Nucleus accumbens (tissue), 56 donors: Measurements from ENCODE around the gene KIAA1755.

ENCODE experiments used
- DNase-seq, 56 donors: peaks; one replicate each; lab custom pipeline; 2025; lab: John Stamatoyannopoulos, UW

KIAA1755 gene

DNA sequence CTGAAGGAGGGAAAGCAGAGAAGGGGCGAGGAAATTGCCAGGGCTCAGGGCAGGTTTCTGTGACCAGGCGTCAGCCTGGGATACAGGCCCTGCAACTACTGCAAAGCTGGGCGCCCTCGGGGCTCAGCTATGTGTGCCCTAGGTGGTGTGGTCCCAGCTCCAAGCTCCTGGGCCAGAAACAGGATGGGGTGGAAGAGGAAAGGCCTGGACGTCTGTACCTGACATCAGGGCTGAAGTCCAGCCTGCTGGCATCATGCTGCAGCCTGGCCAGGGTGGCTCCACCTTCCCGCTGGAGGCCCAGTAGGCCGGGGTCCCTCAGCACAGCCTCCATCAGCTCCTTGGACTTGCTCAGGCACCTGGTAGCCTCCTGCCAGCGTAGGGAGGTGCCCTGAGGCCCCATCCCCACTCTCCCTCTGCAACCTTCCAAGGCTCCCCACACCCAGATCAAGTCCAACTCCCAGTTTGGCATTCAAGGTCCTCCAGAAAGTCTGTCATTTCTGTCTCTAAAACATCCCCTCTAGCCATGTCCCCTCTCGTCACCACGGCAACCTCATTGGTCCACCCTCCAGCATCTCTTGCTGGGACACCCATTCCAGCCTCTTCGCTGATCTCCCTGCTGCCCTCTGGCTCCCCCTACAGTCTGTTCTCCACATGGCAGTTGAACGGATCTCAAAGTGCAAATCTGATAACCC, 38.2 kb downstream of the KIAA1755 start:
- DNase-seq = peak in 29 of 56 donors; percentile 8 to 71 (median 30)

DNA sequence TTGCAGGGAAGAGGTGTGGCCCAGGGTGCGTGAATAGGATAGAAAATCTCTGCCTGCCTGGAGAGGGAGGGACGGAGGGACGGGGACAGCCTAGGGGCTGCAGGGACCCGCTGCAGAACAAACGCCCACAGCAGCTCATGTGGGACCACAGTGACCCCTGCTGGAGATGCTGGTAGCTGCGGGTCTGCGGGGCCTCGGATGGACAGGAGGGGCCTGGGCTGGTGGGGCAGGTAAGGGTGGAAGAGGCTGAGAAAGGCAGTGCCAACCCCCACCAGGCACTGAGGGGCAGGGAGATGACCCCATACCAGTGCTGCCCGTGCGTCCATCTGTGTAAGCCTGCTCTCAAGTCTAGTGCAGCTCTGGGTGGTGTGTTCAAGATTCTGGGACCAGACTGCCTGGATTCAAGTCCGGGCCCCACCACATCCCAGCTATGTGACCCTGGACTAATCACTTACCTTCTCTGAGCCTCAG, 39.4 kb downstream of the KIAA1755 start:
- DNase-seq = peak in 35 of 56 donors; percentile 10 to 76 (median 39)

DNA sequence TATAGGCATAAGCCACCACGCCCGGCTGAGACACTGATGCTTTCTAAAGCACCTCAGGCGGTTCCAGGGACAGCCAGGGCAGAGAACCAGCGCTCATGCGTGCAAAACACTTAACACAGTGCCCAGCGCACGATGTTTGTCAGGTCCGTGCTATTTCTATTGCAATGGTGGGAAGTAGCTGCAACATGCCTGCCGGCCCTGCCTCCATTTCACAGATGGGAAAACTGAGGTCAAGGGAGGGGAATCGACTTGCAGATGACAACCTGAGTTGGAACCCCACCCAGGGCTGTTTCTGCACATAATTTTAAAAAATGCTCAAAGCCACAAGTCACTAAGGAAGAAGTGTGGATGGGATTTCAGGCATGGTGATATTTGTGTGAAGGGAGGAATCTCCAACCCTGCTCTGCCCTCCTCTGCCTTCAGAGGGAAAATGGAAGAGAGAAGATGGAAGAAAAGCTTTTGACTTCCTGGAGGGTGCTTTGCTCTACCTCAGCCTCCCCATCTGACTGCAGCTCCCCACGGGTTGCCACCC, 39.9 kb downstream of the KIAA1755 start:
- no peak for DNase-seq

DNA sequence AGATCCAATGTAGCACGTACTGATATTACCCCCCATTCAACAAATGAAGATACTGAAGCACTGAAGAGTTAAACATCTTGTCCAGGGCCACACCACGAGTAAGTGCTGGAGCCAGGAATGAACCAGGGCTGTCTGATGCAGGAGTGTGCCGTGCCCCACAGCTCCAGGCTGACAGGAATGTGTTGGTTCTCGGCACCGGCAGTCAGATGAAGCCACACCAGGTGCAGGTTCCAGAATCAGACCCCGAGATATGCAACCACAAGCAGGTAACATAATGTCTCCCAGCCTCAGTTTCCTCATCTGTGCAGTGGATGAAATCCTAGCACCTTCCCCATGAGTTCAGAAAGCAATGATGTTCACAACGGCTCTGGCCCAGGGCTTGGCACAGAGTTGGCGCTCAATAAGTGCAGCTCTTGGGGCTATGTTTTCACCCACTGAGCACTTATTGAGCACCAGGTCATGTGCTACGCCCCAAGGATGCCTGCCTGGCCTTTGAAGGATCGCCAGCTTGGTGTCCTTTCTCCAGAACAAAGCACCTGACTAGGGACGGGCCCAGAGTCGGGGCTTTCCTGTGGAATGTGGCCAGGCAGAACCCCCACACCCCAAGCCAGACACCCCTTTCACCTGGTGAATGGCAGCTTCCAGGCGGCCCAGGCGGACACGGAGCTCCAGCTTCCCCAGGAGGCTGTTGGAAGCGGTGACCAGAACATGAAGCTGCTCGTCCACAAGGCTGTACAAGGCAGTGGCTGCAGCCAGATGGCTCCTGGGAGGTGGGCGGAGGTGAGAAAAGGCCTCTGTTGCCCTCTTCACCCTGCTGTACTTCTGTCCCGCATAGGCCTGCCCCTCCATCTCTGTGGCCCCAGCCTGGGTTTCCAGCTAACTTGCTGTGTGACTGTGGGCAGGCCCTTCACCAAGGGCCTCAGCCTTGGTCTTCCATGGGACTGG, 41.3 kb downstream of the KIAA1755 start:
- DNase-seq = no peak

DNA sequence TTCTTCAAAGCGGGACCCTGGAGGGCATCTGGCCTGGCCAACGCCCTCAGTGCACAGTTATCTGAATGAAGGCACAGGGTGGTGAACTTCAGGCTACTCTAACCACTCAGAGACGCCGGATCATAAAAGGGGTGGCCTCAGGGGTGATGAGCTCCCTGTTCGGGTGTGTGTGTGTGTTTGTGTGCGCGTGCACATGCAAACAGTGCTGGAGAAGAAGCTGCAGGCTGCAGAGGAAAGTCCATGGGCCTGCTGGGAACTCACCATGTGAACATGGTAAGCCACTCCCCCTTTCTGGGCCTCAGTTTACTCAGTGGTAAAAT, 42.0 kb downstream of the KIAA1755 start:
- no peak for DNase-seq

DNA sequence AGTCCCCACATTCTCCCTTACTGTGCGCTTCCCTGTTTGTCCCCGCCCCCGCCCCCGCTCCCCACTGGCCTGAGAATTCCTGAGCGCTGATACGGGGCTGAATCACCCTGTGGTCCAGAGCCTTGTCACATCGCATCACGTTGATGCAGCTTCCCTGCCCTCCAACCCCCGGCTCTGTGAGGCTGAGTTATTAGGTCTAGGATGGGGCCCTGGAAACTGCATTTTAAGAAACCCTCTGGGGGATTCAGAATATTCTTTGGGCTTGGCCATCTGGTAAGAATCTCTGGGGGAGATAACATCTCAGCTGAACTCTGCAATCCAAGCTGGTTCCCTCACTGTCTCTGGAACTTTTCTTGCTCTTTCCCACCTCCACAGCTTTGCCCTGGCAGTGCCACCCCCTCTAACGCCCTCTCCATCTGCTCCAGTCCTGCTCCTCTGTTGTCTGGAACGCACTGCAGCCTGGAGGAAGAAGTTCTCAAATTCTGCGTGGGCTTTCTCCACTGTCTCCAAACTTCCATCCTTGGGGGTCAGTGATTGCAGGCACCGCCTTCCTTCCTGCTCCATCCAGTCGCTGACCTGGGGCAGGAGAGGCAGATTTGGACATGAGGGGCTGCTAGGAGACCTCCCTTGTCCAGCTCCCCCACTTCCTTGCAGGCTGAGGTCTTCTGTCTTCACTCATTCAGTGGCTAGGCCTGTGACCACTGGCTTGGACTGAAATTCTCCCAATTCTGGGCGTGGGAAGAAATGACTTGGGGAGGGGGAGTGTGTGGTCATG, 42.6 kb downstream of the KIAA1755 start:
- peak in 5 of 56 donors; percentile 5 to 34 (median 9) for DNase-seq

GRCh38 chr20:38216746-38217595, 43.6 kb downstream of the KIAA1755 start:
- DNase-seq = no peak

DNA sequence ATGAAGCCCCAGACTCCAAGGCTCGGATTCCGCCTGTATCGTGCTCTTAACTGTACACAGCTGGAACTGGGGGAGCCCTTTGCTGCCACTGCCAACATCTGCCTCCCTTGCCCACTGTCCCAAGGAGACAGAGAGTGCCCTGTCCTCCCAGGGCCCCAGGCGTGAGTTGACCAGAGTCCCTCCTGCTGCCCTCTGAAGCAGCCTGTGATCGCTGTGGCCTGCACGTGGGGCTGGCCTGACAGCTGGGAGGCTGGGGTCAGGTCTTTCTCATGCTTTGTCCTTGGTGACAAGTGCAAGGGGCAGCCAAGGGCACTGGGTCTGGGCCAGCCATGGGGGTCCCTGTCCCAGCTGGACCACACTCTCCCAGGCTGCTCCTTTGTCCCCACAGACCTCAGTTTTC, 44.3 kb downstream of the KIAA1755 start:
- DNase-seq = no peak

- DNase-seq = no peak
Measured at GRCh38 chr20:38215194-38216182, 45.0 kb downstream of the KIAA1755 start.

DNA sequence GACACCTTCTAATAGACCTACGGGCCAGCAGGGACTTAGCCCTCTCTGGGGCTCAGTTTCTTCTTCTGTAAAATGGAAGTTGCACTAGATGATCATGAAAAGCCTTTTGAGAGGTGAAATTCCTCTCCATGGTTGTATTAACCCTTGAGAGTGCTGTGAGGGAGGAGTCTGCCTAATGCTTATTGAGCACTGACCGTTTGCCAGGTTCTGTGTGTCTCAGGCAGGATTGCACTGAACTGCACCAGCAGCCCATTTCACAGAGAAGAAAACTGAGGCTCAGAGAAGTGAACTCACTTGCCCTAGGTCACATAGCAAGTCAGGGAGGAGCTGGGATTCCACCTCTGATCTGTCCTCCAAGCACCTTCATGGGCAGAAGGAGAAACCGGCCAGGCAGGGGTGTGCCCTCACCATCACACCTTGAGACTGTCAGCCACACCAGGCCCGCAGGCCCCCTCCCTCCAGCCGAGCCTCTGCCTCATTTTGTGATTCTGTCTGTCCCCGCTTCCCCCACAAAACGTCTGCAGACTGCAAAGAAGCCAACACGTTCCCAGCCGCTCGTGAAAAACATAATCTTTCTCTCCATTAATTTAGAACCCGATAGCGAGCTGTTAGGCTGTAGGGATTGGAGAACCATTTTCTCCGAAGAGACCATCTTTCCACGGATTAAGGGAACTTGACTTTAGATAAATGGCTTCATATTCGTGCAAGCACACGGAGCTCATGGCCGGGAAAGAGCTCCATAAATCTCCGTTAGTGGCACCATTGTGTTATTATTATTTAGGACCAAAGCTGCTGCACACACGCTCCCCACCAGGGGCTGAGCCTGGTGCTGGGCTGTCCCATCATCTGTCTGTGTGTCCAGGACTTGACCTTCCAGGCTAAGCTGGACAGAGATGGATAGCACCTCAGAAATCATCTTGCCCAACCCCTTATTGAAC, 46.0 kb downstream of the KIAA1755 start:
- no peak for DNase-seq

GRCh38 chr20:38213607-38213940, 47.0 kb downstream of the KIAA1755 start:
- no peak for DNase-seq

DNA sequence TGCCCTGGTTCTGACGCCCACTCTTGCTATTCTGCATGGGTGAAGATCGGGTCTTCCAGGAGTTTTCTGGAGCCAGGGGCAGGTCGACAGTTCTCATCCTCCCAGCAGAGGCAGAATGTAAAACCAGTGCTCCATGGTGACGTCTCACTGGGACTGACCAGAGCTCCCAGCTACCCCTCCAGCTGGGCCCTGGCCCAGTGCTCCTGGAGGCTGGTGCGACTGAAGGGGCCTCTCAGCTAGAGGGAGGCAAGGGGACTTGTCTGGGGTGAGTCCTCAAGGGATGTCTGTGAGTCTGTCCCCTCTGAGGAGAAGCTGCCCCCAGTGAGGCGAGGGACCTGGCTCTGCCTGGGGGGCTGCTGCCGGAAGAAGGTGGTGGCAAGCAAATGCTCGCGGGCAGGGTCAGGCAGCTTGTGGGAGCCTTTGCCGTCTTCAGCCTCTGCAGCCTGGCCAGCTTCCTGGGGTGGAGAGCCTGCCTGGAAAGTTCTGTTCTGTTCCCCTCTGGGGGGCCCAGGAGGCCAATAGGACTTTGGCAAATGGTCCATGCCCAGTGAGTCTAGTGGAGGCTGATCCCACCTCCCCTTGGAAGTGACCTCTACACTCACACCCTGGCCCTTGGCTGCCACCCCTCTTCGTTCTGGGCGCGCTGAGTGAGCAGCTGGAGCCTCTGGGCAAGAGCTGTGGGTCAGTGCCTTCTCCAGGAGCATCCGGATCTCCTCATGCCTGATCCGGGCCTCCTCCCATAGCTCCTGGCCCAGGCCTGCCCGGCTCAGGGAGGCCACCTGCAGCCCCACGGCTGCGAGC, 47.5 kb downstream of the KIAA1755 start:
- DNase-seq = peak in 5 of 56 donors; percentile 7 to 45 (median 15)

DNA sequence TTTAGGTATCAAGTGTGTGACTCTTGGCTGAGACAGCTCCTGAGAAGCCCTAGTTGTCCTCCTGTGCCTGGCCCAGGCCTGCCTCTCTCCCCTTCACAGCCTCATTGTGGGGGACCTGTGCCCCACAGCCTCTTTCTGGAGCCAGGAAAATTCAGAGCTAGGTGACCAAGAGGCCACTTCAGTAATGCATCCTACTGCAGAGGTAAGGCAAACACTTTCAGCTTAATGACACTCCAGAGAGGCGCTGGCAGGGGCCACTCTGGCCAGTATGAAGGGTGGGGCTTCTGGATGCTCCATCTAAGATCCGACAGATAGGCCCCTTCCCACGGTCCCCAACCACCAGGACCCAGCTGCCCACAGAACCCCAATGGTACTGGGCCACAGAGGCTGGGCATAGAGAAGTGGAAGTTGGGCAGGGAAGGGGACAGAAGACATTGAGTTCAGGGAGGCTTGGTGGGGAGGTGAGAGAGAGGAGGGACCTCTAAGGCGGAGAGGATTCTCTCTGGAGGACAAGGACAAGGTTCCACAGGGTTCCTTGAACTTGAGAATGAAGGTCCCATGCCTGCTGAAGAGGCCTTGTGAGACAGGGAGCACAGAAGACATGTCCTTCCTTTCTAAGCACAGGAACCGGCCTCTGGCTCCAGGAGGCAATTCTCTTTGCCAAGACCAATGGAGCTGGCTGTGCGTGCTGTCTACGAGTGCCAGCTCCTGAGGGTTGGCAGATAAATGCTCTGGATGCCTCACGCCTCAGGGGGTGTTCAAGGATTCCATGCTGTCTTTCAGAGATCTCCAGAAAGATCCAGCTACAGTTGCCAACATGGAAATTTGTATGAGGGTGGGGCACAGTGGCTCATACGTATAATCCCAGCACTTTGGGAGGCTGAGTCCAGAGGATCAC, 49.1 kb downstream of the KIAA1755 start:
- DNase-seq = peak in 10 of 56 donors; percentile 11 to 37 (median 18)

DNA sequence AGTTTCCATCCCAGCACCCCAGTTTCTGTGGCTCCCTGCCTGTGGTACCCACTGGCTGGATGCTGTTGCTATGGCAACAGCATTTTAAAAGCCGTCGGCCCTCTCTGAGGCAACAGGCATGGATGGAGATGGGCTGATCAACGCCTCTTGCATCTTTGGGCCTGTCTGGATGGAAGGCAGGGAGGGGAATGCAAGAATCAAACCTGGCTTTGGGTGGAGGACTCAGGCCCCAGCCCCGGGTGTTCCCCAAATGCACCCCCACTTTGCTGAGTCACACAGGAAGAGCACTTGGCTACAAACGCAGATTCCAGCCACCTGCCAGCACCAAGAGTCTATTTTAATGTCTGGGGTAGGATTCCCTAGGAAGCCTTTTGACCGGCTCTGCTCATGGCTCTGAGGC, 49.8 kb downstream of the KIAA1755 start:
- peak in 6 of 56 donors; percentile 4 to 31 (median 25) for DNase-seq

- DNase-seq = no peak
Measured at GRCh38 chr20:38209736-38210405, 50.7 kb downstream of the KIAA1755 start.
